NK-92 treated with Interleukin-12 subunit alpha and Interleukin-12 subunit beta, amount 100 ng/mL, for 24 hours (cell line): Measurements from ENCODE around the gene CLEC1A.

ENCODE experiments used
- DNase-seq: peaks from one replicate; lab custom pipeline; 2025; lab: John Stamatoyannopoulos, UW

CLEC1A gene

GRCh38 chr12:10098791-10099190 is at the start of gene CLEC1A:
TSS of gene CLEC1A (minus strand) at chr12:10098985. CDS start at chr12:10098922, 63 bp downstream.
- no peak for DNase-seq

GRCh38 chr12:10147714-10148403 is 49.1 kb upstream of the CLEC1A start:
- DNase-seq: no peak

GRCh38 chr12:10142976-10143589 is 44.3 kb upstream of the CLEC1A start:
- no peak for DNase-seq

- DNase-seq: no peak
These were observed 41.2 kb upstream of the CLEC1A start for GRCh38 chr12:10140001-10140400.

GRCh38 chr12:10136637-10137205 is 37.9 kb upstream of the CLEC1A start:
- DNase-seq: no peak

GRCh38 chr12:10135126-10135525 is 36.3 kb upstream of the CLEC1A start:
- DNase-seq: no peak

GRCh38 chr12:10132850-10133370 is 34.1 kb upstream of the CLEC1A start:
- no peak for DNase-seq

- DNase-seq: no peak
These were observed 32.4 kb upstream of the CLEC1A start for GRCh38 chr12:10131111-10131690.

- no peak for DNase-seq
These were observed 31.3 kb upstream of the CLEC1A start, which contains the start of gene CLEC7A for GRCh38 chr12:10130042-10130441. TSS of gene CLEC7A (minus strand) at chr12:10130199. CDS start at chr12:10130082, 117 bp downstream.

GRCh38 chr12:10128687-10129086 is 29.9 kb upstream of the CLEC1A start:
- no peak for DNase-seq

GRCh38 chr12:10126413-10126812 is 27.6 kb upstream of the CLEC1A start:
- DNase-seq: no peak

GRCh38 chr12:10122689-10123088 is 23.9 kb upstream of the CLEC1A start:
- DNase-seq: no peak

GRCh38 chr12:10121278-10121677 is 22.5 kb upstream of the CLEC1A start:
- DNase-seq: no peak

GRCh38 chr12:10119066-10119465 is 20.3 kb upstream of the CLEC1A start:
- no peak for DNase-seq

- no peak for DNase-seq
These were observed 17.1 kb upstream of the CLEC1A start for GRCh38 chr12:10115890-10116289.

GRCh38 chr12:10115311-10115710 is 16.5 kb upstream of the CLEC1A start:
- DNase-seq: no peak

GRCh38 chr12:10113920-10114319 is 15.1 kb upstream of the CLEC1A start:
- DNase-seq: no peak

- DNase-seq: no peak
These were observed 14.3 kb upstream of the CLEC1A start for GRCh38 chr12:10113075-10113474.

- no peak for DNase-seq
These were observed 12.7 kb upstream of the CLEC1A start for GRCh38 chr12:10111451-10111850.

- no peak for DNase-seq
These were observed 11.6 kb upstream of the CLEC1A start for GRCh38 chr12:10110256-10110844.

GRCh38 chr12:10102322-10102721 is 3.5 kb upstream of the CLEC1A start:
- no peak for DNase-seq

- DNase-seq: no peak
These were observed 2.9 kb upstream of the CLEC1A start for GRCh38 chr12:10101648-10102220.
